Right lobe of liver (tissue), 4 donors: ENCODE data around the gene SLC25A52.

Source experiments
- CTCF ChIP-seq, 4 donors: fragments of 200-600 bp in 3 of 4; fragments of 450-650 bp in 1 of 4; IDR thresholded peaks; one replicate each; pipeline versions ENCODE4 v1.5.1 to v1.8.0; 2016 to 2022; ENCODE audit warnings: antibody characterized with exemption in 4 of 4, mild to moderate bottlenecking in 2 of 4
- POLR2A ChIP-seq: fragments of 450-650 bp; IDR thresholded peaks from one replicate; pipeline ENCODE4 v1.6.1; 2017; ENCODE audit warnings: antibody characterized with exemption, mild to moderate bottlenecking
- donor health status: DM: no; HTN: no; CAD: no.
- donor health status: DM: no; HTN: no; CAD: no.
- donor health status: DM: no; HTN: yes; CAD: no.

- TF ChIP-seq CTCF (IDR thresholded peaks at IDR 0.05), result no peak
- TF ChIP-seq POLR2A, result no peak
Measured at GRCh38 chr18:31746396-31746795, 14.3 kb downstream of the SLC25A52 start.
